Body of pancreas (tissue), 4 donors: Measurements from ENCODE around the gene SLC22A23.

Source experiments
- POLR2A ChIP-seq, 3 donors: fragments of 450-650 bp; IDR thresholded peaks; one replicate each; pipeline ENCODE4 v1.6.1; 2016; ENCODE audit warnings: antibody characterized with exemption in 3 of 3, mild to moderate bottlenecking in 2 of 3
- TF ChIP-seq, protein P1 (sequence below), 7 experiments: fragments of 450-650 bp in 4 of 7; fragments of 200-600 bp in 3 of 7; sonication (generic) in 3 of 7; IDR thresholded peaks; one replicate each; pipeline ENCODE4 v1.5.1; 2016 to 2019; ENCODE audit warnings: antibody characterized with exemption in 7 of 7

DNA sequence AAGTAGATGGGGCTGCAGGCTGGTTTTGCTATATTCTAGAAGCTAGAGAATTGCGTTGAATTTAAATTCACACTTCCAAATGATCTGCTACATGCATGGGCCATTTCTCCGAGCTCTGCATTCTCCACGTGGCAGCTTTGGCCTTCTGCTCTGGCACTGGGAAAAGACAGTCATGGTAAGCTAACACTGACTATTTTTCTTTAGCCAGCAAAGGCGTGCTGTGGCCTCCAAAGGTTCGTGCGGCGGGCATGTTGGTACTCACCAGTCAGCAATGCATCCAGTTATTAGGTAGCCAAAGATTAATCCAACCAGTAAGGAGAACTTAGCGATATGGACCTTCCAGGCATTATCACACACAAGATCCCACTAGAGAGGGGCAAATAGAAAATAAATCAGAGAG is 41.4 kb downstream of the SLC22A23 start:
- TF ChIP-seq POLR2A (IDR thresholded peaks at IDR 0.05) = no peak
- TF ChIP-seq, protein P1, sequence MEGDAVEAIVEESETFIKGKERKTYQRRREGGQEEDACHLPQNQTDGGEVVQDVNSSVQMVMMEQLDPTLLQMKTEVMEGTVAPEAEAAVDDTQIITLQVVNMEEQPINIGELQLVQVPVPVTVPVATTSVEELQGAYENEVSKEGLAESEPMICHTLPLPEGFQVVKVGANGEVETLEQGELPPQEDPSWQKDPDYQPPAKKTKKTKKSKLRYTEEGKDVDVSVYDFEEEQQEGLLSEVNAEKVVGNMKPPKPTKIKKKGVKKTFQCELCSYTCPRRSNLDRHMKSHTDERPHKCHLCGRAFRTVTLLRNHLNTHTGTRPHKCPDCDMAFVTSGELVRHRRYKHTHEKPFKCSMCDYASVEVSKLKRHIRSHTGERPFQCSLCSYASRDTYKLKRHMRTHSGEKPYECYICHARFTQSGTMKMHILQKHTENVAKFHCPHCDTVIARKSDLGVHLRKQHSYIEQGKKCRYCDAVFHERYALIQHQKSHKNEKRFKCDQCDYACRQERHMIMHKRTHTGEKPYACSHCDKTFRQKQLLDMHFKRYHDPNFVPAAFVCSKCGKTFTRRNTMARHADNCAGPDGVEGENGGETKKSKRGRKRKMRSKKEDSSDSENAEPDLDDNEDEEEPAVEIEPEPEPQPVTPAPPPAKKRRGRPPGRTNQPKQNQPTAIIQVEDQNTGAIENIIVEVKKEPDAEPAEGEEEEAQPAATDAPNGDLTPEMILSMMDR (IDR thresholded peaks at IDR 0.05) = no peak
